Breast epithelium (tissue), 4 donors: ENCODE measurements around the gene CPT1B. TPM values are rescaled to one million over a fixed set of nuclear protein-coding genes. Genes with fewer than 3 reads are reported as not detected.

Experiments used
- DNase-seq, 2 donors: peaks; one replicate each; pipeline ENCODE4 v3.0.0-alpha.2; 2019; ENCODE audit warnings: low spot score in 2 of 2
- H3K27ac ChIP-seq, 2 donors: fragments of 200-600 bp; sonication (generic) in 1 of 2; one replicate each; pipeline ENCODE4 v1.5.1; 2016 to 2019; ENCODE audit warnings: mild to moderate bottlenecking in 1 of 2
- H3K27me3 ChIP-seq, 2 donors: fragments of 200-600 bp; sonication (generic) in 1 of 2; one replicate each; pipeline versions ENCODE4 v1.5.1 to v1.6.0; 2017 to 2019; ENCODE audit warnings: control low read depth in 1 of 2, mild to moderate bottlenecking in 1 of 2
- H3K36me3 ChIP-seq: fragments of 200-600 bp; one replicate; pipeline ENCODE4 v1.5.1; 2019
- H3K4me1 ChIP-seq, 2 donors: fragments of 200-600 bp; sonication (generic); one replicate each; pipeline ENCODE4 v1.5.1; 2016 to 2019; ENCODE audit warnings: control low read depth in 1 of 2
- H3K4me3 ChIP-seq, 3 donors: fragments of 200-600 bp; sonication (generic); 1 replicate in 2 of 3; 2 replicates in 1 of 3; pipeline ENCODE4 v1.5.1; 2016 to 2019; ENCODE audit warnings: mild to moderate bottlenecking in 3 of 3, moderate library complexity in 2 of 3
- H3K9me3 ChIP-seq, 2 donors: fragments of 200-600 bp; sonication (generic) in 1 of 2; one replicate each; pipeline ENCODE4 v1.5.1; 2016 to 2019; ENCODE audit warnings: control low read depth in 1 of 2
- CTCF ChIP-seq, 3 donors: fragments of 450-650 bp; IDR thresholded peaks; one replicate each; pipeline ENCODE4 v1.5.1; 2016 to 2017; ENCODE audit warnings: antibody characterized with exemption in 3 of 3, mild to moderate bottlenecking in 3 of 3, moderate library complexity in 3 of 3
- POLR2A ChIP-seq: fragments of 450-650 bp; IDR thresholded peaks from one replicate; pipeline ENCODE4 v1.6.1; 2016; ENCODE audit warnings: antibody characterized with exemption, mild to moderate bottlenecking, moderate library complexity
- POLR2AphosphoS5 ChIP-seq, 3 donors: sonication (generic); formaldehyde crosslinking; IDR thresholded peaks; one replicate each; pipeline ENCODE4 v1.6.1; 2017; ENCODE audit warnings: antibody characterized with exemption in 3 of 3
- intact Hi-C: fragments of 100-400 bp; cut with DNase I; formaldehyde crosslinking; loops from one replicate; pipeline ENCODE4 v1.15.1; 2023; ENCODE audit warnings: low total_unique reads
- total RNA-seq, 3 donors: library from RNA; depleted of rRNA; stranded (reverse); fragments of >200 nt; gene quantifications; one replicate each; pipeline ENCODE4 v1.1.0, GENCODE V29; 2016

CPT1B gene
- total RNA-seq, 3 donors from 2014 or later, result 13.6 to 40.0 (median 39.4) TPM

- TF ChIP-seq CTCF (IDR thresholded peaks at IDR 0.05), result no peak
- no peak for TF ChIP-seq POLR2AphosphoS5 (IDR thresholded peaks at IDR 0.05)
- TF ChIP-seq POLR2A, result no peak
- peaks cover 0 to 7% of the 10 kb centered on the region in 2 donors for H3K27me3 ChIP-seq
Observed at GRCh38 chr22:50600538-50600937, 22.3 kb upstream of the CPT1B start, which contains the start of gene MAPK8IP2. MAPK8IP2 (plus strand) TSS chr22:50600793; CDS start chr22:50600819, 26 bp downstream.

GRCh38 chr22:50599816-50600455 lies 21.7 kb upstream of the CPT1B start:
- Histone ChIP-seq H3K27ac (no peak overlapping the region), H3K36me3 (no peaks in the 10 kb centered on the region), H3K4me1 (peaks cover 4 to 5% of the 10 kb centered on the region in 2 donors), H3K27me3 (peaks cover 0 to 7% of the 10 kb centered on the region in 2 donors), H3K9me3 (no peaks in the 10 kb centered on the region), H3K4me3 (peak overlapping the region; percentile 34 to 75 (median 55))
- intact Hi-C loops, result no loop called here
- TF ChIP-seq POLR2A (no peak), CTCF (IDR thresholded peaks at IDR 0.05) (no peak), POLR2AphosphoS5 (IDR thresholded peaks at IDR 0.05) (no peak)
- DNase-seq, result peak in 1 of 2 donors; percentile 66

More at GRCh38 chr22:50600538-50600937, 22.3 kb upstream of the CPT1B start, which contains the start of gene MAPK8IP2:
- H3K4me3 ChIP-seq, result peak within 1 kb of the TSS; percentile 34 to 75 (median 55)
- H3K9me3 ChIP-seq, result no peaks in the 10 kb centered on the region
- no peak within 1 kb of the TSS for H3K27ac ChIP-seq
- H3K36me3 ChIP-seq, result no peaks in the 10 kb centered on the region
- DNase-seq, result no peak
- intact Hi-C loops, result no loop called here
- peaks cover 4 to 5% of the 10 kb centered on the region in 2 donors for H3K4me1 ChIP-seq

- no peak for DNase-seq
- H3K27ac ChIP-seq, result no peak overlapping the region
- H3K9me3 ChIP-seq, result no peaks in the 10 kb centered on the region
- no peak overlapping the region for H3K4me3 ChIP-seq
- intact Hi-C loops, result no loop called here
- H3K27me3 ChIP-seq, result no peaks in the 10 kb centered on the region
- TF ChIP-seq CTCF (IDR thresholded peaks at IDR 0.05) (no peak), POLR2AphosphoS5 (IDR thresholded peaks at IDR 0.05) (no peak), POLR2A (no peak)
- peaks cover 4 to 5% of the 10 kb centered on the region in 2 donors for H3K4me1 ChIP-seq
- H3K36me3 ChIP-seq, result no peaks in the 10 kb centered on the region
Observed at GRCh38 chr22:50597097-50597496, 18.9 kb upstream of the CPT1B start.

- intact Hi-C loops, result no loop called here
- H3K36me3 ChIP-seq, result no peaks in the 10 kb centered on the region
- H3K9me3 ChIP-seq, result no peaks in the 10 kb centered on the region
- H3K4me3 ChIP-seq, result no peak overlapping the region
- no peak overlapping the region for H3K27ac ChIP-seq
- no peak for DNase-seq
- peaks cover 0 to under 1% of the 10 kb centered on the region in 2 donors for H3K4me1 ChIP-seq
- no peaks in the 10 kb centered on the region for H3K27me3 ChIP-seq
- no peak for TF ChIP-seq POLR2A
- no peak for TF ChIP-seq CTCF (IDR thresholded peaks at IDR 0.05)
- TF ChIP-seq POLR2AphosphoS5 (IDR thresholded peaks at IDR 0.05), result no peak
Observed at GRCh38 chr22:50595189-50595588, 17.0 kb upstream of the CPT1B start.

GRCh38 chr22:50587407-50587806 lies 9.2 kb upstream of the CPT1B start:
- no peak overlapping the region for H3K27ac ChIP-seq
- no peaks in the 10 kb centered on the region for H3K9me3 ChIP-seq
- H3K27me3 ChIP-seq, result no peaks in the 10 kb centered on the region
- H3K4me1 ChIP-seq, result no peaks in the 10 kb centered on the region
- no peaks in the 10 kb centered on the region for H3K36me3 ChIP-seq
- TF ChIP-seq POLR2A (no peak), CTCF (IDR thresholded peaks at IDR 0.05) (no peak), POLR2AphosphoS5 (IDR thresholded peaks at IDR 0.05) (no peak)
- DNase-seq, result no peak
- no peak overlapping the region for H3K4me3 ChIP-seq
- intact Hi-C loops, result no loop called here
